Nephron (organoid): ENCODE data around the gene KLK4.

Experiments
- H3K27ac Mint-ChIP-seq, 3 experiments: 2 replicates each; pipeline ENCODE4 v1.8.0; 2020; ENCODE audit warnings: mixed read lengths in 3 of 3, mild to moderate bottlenecking in 2 of 3, moderate library complexity in 1 of 3
- H3K27me3 Mint-ChIP-seq: 2 replicates; pipeline ENCODE4 v1.8.0; 2021; ENCODE audit warnings: low read depth, mild to moderate bottlenecking, moderate library complexity, mixed read lengths
- H3K36me3 Mint-ChIP-seq: 2 replicates; pipeline ENCODE4 v1.8.0; 2020; ENCODE audit warnings: low read depth, mixed read lengths
- H3K4me1 Mint-ChIP-seq: 2 replicates; pipeline ENCODE4 v1.8.0; 2020; ENCODE audit warnings: mixed read lengths
- H3K4me3 Mint-ChIP-seq, 3 experiments: 2 replicates each; pipeline ENCODE4 v1.8.0; 2020; ENCODE audit warnings: mild to moderate bottlenecking in 3 of 3, mixed read lengths in 3 of 3, moderate library complexity in 2 of 3
- H3K9me3 Mint-ChIP-seq: 2 replicates; pipeline ENCODE4 v1.8.0; 2020; ENCODE audit warnings: mixed read lengths
- CTCF ChIP-seq, 3 experiments: fragments of 200-600 bp; sonication (generic); IDR thresholded peaks; one replicate each; pipeline ENCODE4 v1.5.0; 2021; ENCODE audit warnings: antibody characterized with exemption in 3 of 3; ENCODE audit not compliant: unreplicated experiment in 3 of 3

The KLK4 gene

GRCh38 chr19:50893047-50893736 is 18.0 kb downstream of the KLK4 start:
- Mint-ChIP-seq H3K4me1 (no peaks in the 10 kb centered on the region), H3K9me3 (peaks cover 2% of the 10 kb centered on the region), H3K27ac (no peak overlapping the region), H3K27me3 (peaks cover 46% of the 10 kb centered on the region), H3K4me3 (no peak overlapping the region), H3K36me3 (no peaks in the 10 kb centered on the region)
- no peak for TF ChIP-seq CTCF (IDR thresholded peaks at IDR 0.05; ENCODE audit: unreplicated experiment in 3 of 3)

GRCh38 chr19:50891253-50891625 is 20.0 kb downstream of the KLK4 start:
- TF ChIP-seq CTCF (IDR thresholded peaks at IDR 0.05; ENCODE audit: unreplicated experiment in 3 of 3): no peak
- H3K4me3 Mint-ChIP-seq: no peak overlapping the region
- H3K36me3 Mint-ChIP-seq: no peaks in the 10 kb centered on the region
- no peak overlapping the region for H3K27ac Mint-ChIP-seq
- H3K27me3 Mint-ChIP-seq: peaks cover 49% of the 10 kb centered on the region
- H3K9me3 Mint-ChIP-seq: peaks cover 2% of the 10 kb centered on the region
- no peaks in the 10 kb centered on the region for H3K4me1 Mint-ChIP-seq

GRCh38 chr19:50890422-50891252 is 20.6 kb downstream of the KLK4 start:
- H3K9me3 Mint-ChIP-seq: peaks cover 2% of the 10 kb centered on the region
- H3K27me3 Mint-ChIP-seq: peaks cover 50% of the 10 kb centered on the region
- no peaks in the 10 kb centered on the region for H3K36me3 Mint-ChIP-seq
- H3K4me3 Mint-ChIP-seq: no peak overlapping the region
- H3K27ac Mint-ChIP-seq: no peak overlapping the region
- H3K4me1 Mint-ChIP-seq: no peaks in the 10 kb centered on the region
- TF ChIP-seq CTCF (IDR thresholded peaks at IDR 0.05; ENCODE audit: unreplicated experiment in 3 of 3): no peak

GRCh38 chr19:50889638-50890037 is 21.6 kb downstream of the KLK4 start:
- no peaks in the 10 kb centered on the region for H3K4me1 Mint-ChIP-seq
- no peak for TF ChIP-seq CTCF (IDR thresholded peaks at IDR 0.05; ENCODE audit: unreplicated experiment in 3 of 3)
- no peak overlapping the region for H3K4me3 Mint-ChIP-seq
- H3K27ac Mint-ChIP-seq: no peak overlapping the region
- no peaks in the 10 kb centered on the region for H3K36me3 Mint-ChIP-seq
- peaks cover 2% of the 10 kb centered on the region for H3K9me3 Mint-ChIP-seq
- peaks cover 53% of the 10 kb centered on the region for H3K27me3 Mint-ChIP-seq

GRCh38 chr19:50882188-50882587 is 29.0 kb downstream of the KLK4 start:
- no peaks in the 10 kb centered on the region for H3K4me1 Mint-ChIP-seq
- H3K27me3 Mint-ChIP-seq: peaks cover 76% of the 10 kb centered on the region
- H3K27ac Mint-ChIP-seq: no peak overlapping the region
- H3K4me3 Mint-ChIP-seq: no peak overlapping the region
- no peak for TF ChIP-seq CTCF (IDR thresholded peaks at IDR 0.05; ENCODE audit: unreplicated experiment in 3 of 3)
- H3K9me3 Mint-ChIP-seq: no peaks in the 10 kb centered on the region
- H3K36me3 Mint-ChIP-seq: no peaks in the 10 kb centered on the region
